D721Med (cell line): ENCODE data around the gene CCDC57.

Experiments
- DNase-seq: peaks from one replicate; pipeline ENCODE4 v3.0.0; 2011; ENCODE audit warnings: low spot score; ENCODE audit not compliant: insufficient read length
- FAIRE-seq: peaks from 2 replicates; lab custom pipeline; 2011; peaks lifted over from hg19 to GRCh38; lab: Jason Lieb, UNC
- CTCF ChIP-seq: IDR thresholded peaks from 2 replicates; pipeline ENCODE4 v1.5.1; 2012; ENCODE audit warnings: mild to moderate bottlenecking, control low read depth; ENCODE audit not compliant: insufficient read depth; ENCODE audit errors: missing control alignments

CCDC57 gene

GRCh38 chr17:82188001-82188961 lies 24.4 kb downstream of the CCDC57 start:
- DNase-seq: no peak
- no peak for FAIRE-seq

GRCh38 chr17:82187500-82187899 lies 25.1 kb downstream of the CCDC57 start:
- DNase-seq (no peak), FAIRE-seq (no peak)
- TF ChIP-seq CTCF: no peak

More at GRCh38 chr17:82188001-82188961, 24.4 kb downstream of the CCDC57 start:
- no peak for TF ChIP-seq CTCF

- TF ChIP-seq CTCF: no peak
- DNase-seq (no peak), FAIRE-seq (no peak)
Measured at GRCh38 chr17:82186221-82186620, 26.4 kb downstream of the CCDC57 start.

GRCh38 chr17:82184761-82185160 lies 27.9 kb downstream of the CCDC57 start:
- DNase-seq: no peak
- no peak for FAIRE-seq
- TF ChIP-seq CTCF: no peak

GRCh38 chr17:82180776-82181528 lies 31.7 kb downstream of the CCDC57 start:
- no peak for DNase-seq
- no peak for TF ChIP-seq CTCF
- no peak for FAIRE-seq

GRCh38 chr17:82179946-82180475 lies 32.6 kb downstream of the CCDC57 start:
- FAIRE-seq (no peak), DNase-seq (no peak)
- no peak for TF ChIP-seq CTCF
